NCI-H1436 (cell line): ENCODE data around the gene RHOT1.
A peak's percentile ranks its signal among the peaks of the same experiment; 100 is the strongest.
"Not testable (repeated sequence)": the region's sequence is repeated elsewhere in the genome, so short reads cannot be mapped to it uniquely, and the experiment has no call there.

Experiments
- DNase-seq: peaks from one replicate; lab custom pipeline; 2025; lab: John Stamatoyannopoulos, UW

Gene RHOT1

DNA sequence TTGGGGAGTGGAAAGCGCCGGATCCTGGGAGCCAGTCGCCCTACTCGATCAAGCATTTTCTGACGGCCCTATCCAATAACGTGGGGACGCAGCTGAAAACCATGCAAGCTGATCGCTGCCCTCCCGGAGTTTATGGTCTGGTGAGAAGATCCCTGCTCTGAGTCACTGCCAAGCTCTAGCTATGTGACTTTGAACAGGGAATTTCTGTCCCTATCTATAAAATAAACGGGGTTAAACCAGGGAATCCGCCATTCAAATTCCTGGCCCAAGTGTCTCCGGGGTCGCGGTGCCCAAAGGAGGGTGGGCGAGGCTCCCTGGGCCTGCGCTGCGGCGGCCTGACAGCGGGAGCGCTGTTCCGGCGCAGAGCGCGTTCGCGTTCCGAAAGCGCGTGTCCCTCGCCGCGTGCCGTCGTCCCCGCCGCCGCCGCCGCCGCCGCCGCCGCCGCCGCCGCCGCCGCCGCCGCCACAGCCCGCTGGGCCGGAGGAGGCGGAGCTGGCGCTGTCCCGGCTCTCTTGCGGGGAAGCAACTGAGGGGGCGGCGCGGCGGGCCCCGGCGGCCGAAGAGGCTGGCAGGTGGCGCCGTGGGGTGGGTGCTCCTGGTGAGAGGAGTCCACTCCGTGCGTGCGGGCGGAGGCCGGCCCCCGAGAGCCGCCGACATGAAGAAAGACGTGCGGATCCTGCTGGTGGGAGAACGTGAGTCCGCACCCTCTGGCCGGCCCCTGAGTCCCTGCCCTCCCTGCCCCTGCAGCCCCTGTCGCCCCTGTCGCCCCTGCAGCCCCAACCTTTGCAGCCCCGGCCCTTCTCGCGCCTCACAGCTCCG, at the start of gene RHOT1:
Gene RHOT1 (plus strand): TSS at position 465 of the 819 bp plus-strand sequence. CDS start 191 bp downstream, at position 656.
- DNase-seq = peak; percentile 82

- DNase-seq = no peak
Observed at GRCh38 chr17:32099686-32100085, 42.6 kb upstream of the RHOT1 start.

- not testable (repeated sequence) for DNase-seq
Observed at GRCh38 chr17:32100323-32100722, 42.0 kb upstream of the RHOT1 start.

GRCh38 chr17:32100971-32101631, 41.2 kb upstream of the RHOT1 start:
- DNase-seq = no peak

GRCh38 chr17:32102172-32102571, 40.1 kb upstream of the RHOT1 start:
- no peak for DNase-seq

DNA sequence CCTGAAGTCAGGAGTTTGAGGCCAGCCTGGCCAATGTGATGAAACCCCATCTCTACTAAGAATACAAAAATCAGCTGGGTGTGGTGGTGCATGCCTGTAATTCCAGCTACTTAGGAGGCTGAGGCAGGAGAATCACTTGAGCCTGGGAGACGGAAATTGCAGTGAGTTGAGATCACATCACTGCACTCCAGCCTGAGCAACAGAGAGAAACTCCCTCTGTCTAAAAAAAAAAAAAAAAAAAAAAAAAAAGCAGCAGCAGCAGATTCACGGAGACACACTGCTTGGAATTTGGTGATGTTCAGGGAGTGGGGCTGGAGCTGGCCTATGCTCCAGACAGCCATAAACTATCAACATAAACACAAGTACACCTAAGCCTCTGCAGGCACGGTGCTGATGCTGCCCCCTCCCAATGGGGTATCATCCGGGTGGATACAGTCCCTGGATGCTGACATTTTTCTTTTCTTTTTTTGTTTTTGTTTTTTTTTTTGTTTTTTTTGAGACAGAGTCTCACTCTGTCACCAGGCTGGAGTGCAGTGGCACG, 39.6 kb upstream of the RHOT1 start:
- no peak for DNase-seq

- DNase-seq = no peak
Observed at GRCh38 chr17:32103476-32104113, 38.7 kb upstream of the RHOT1 start.

GRCh38 chr17:32104158-32104557, 38.1 kb upstream of the RHOT1 start:
- no peak for DNase-seq

GRCh38 chr17:32106471-32106981, 35.8 kb upstream of the RHOT1 start:
- peak; percentile 20 for DNase-seq

- DNase-seq = not testable (repeated sequence)
Observed at GRCh38 chr17:32107194-32107593, 35.1 kb upstream of the RHOT1 start.

DNA sequence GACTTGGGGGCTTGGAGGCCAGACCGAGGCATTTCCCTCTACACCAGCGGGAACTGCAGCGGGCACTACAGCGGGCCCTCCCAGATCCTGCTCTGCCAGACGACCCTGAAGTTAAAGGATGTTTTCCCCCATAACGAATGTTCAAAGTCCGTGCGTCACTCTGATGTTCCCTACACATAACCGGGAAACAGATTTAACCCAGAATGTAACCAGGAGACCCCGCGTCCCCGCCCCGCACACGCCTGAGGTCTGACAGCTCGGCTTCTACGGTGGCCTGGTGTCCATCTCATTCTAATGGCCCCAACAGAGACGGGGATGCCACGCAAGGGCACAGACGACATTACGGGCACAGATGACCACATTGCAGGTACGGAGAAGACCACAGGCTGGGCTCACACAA, 31.7 kb upstream of the RHOT1 start:
- no peak for DNase-seq

DNA sequence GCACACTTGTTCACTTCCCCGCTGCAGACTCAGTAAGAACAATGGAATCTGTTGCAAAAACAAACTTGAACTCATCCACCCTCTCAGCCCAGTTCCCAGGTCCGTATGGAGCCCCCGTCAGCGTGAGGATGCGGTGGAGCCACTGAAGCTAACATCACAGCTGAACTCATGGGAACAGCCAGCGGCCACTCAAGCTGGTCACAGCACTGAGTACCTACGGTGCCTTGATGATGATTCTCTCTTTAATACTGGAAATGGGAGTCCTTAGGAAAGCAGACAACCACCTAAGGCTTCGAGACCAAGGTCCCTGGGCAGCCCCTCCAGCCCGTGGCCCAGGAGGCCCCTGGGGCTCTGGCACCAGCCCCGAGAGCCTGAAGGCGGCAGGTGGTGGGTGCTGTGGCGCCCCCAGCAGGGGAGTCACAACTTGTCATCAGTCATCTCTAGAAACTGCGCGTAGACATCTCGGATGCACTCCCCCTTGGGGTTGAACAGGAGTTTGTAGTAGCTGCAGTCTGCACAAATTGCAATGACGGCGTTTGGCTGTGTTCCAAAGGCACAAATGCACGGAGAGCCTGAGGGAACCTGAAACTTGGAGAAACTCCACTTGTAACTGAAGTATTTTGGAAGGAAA, 31.0 kb upstream of the RHOT1 start:
- peak; percentile 81 for DNase-seq

DNA sequence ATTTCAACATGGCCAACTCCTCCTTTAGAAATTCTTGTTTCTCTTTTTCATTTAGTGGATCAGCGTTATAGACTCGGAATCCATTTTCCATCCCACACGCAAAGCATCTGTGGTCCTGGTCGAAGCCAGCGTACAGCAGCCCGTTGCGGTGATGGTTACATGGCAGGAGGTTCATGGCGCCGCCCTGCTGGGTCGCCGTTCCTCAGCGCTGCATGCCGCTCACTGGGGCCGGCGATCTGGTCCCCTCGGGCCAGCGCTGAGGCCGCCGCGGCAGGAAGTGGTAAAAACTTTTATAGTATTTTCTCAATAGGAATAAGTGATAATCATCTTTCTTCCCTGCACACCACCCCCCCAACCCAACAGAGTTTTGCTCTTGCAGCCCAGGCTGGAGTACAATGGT, 29.9 kb upstream of the RHOT1 start:
- no peak for DNase-seq

DNA sequence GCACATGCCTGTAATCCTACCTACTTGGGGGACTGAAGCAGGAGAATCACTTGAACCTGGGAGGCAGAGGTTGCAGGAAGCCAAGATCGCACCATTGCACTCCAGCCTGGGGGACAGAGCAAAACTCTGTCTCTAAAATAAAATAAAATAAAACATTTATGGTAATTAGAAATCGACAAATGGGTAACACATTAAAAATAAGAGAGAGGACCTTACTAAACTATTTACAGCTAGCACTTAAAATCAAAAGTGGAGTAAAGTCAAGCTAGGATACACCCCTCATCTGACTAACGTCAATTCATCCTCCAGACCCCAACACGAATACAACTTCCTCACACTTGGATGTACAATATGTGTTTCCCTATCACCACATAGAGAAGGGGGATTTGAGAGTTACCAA, 27.8 kb upstream of the RHOT1 start:
- DNase-seq = no peak

- DNase-seq = not testable (repeated sequence)
Observed at GRCh38 chr17:32115546-32115945, 26.8 kb upstream of the RHOT1 start.

GRCh38 chr17:32116937-32117336, 25.4 kb upstream of the RHOT1 start:
- DNase-seq = peak; percentile 60

DNA sequence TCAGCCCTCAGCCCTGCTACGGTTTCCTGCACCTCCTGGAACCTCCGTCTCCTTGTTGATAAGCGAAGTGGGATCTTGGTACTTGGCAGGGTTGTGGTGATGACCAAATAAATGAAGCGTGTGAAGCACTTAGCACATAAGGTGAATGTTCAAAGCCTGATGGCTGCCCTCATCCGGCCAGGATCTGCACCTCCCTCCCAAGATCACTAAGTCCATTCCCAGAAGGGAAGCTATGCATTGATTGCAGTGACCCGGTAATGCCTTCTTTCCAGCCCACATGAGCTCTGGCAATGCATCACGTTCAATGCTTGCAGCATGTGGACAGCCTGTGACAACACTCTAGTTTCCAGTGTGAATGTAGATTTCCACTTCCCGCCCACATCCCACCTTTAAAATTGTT, 24.9 kb upstream of the RHOT1 start:
- no peak for DNase-seq

- not testable (repeated sequence) for DNase-seq
Observed at GRCh38 chr17:32118088-32118487, 24.2 kb upstream of the RHOT1 start.

- DNase-seq = no peak
Observed at GRCh38 chr17:32118835-32119234, 23.5 kb upstream of the RHOT1 start.

DNA sequence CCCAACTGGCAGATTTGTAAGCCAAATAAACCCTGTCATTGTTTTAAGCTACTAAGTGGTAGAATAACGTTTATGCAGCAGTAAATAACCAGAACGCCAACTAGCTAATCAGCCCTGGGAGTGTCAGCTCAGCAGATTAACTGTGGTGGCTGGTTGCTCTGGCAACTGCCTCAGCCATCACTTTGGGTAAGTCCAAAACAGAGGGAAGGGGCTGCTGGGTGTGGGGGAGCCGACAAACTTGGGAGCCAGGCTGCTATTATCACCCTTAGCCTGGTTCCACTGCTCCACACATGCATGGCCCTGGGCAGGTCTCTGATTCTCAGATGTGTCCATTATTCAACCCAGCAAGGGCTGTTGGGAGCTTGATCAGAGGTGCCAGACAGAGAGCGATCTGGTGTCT, 22.2 kb upstream of the RHOT1 start:
- DNase-seq = no peak

DNA sequence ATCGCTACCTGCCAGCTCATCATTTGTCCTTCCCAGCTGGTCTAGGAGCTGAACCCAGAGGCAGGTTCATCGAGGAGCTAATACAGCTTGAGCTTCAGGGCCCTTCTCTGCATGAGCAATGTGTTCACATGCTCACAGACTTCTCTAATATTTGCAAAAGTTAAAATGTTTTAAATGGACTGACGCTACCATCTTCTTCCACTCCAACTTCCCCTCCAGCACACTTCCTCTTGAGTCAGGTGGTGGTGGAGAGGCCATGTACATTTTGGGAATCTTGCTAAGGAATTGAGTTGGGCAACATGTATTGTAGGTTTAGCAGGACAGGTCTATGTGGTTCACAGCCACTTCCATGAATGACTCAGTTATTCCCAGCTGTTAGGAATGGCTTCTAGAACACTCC, 21.6 kb upstream of the RHOT1 start:
- DNase-seq = no peak

GRCh38 chr17:32123782-32124181, 18.5 kb upstream of the RHOT1 start:
- DNase-seq = no peak
